Epithelial cell of esophagus (primary cell): Measurements from ENCODE around the gene IRF2.
"Not testable (repeated sequence)": the region's sequence is repeated elsewhere in the genome, so short reads cannot be mapped to it uniquely, and the experiment has no call there.

Experiments used
- DNase-seq: peaks from one replicate; pipeline ENCODE4 v3.0.0; 2010; ENCODE audit warnings: low read depth
- H3K4me3 ChIP-seq: 2 replicates; pipeline ENCODE4 v1.5.1; 2011; ENCODE audit warnings: mild to moderate bottlenecking, low read length, control low read depth
- CTCF ChIP-seq: IDR thresholded peaks from 2 replicates; pipeline ENCODE4 v1.5.1; 2011; ENCODE audit warnings: low read depth, mild to moderate bottlenecking, low read length, control low read depth, inconsistent platforms; ENCODE audit not compliant: insufficient read depth; ENCODE audit errors: missing control alignments

IRF2 gene

GRCh38 chr4:184342167-184342856 lies 132.0 kb downstream of the IRF2 start:
- no peak overlapping the region for H3K4me3 ChIP-seq
- TF ChIP-seq CTCF: no peak
- DNase-seq: no peak

GRCh38 chr4:184339398-184340193 lies 134.8 kb downstream of the IRF2 start:
- DNase-seq, H3K4me3 ChIP-seq: not testable (repeated sequence)

- no peak for TF ChIP-seq CTCF
- no peak overlapping the region for H3K4me3 ChIP-seq
- no peak for DNase-seq
These were observed 136.4 kb downstream of the IRF2 start for GRCh38 chr4:184337907-184338306.
